Hindlimb muscle (tissue), 1 donor: ENCODE data around the gene IQSEC3. TPM values are rescaled to one million over a fixed set of nuclear protein-coding genes. Genes with fewer than 3 reads are reported as not detected.

Source experiments
- DNase-seq: peaks from one replicate; pipeline ENCODE4 v3.0.0-alpha.2; 2013
- polyA plus RNA-seq: library from polyadenylated mRNA; unstranded; fragments of 120-200 nt; gene quantifications from one replicate; pipeline ENCODE4 v1.2.1, GENCODE V29; 2013; ENCODE audit not compliant: insufficient read length

The IQSEC3 gene
- polyA plus RNA-seq, 1 donor = 2.9 TPM

- no peak for DNase-seq
Measured at GRCh38 chr12:80681-81190, 14.2 kb downstream of the IQSEC3 start.

- DNase-seq = no peak
Measured at GRCh38 chr12:82740-83139, 16.2 kb downstream of the IQSEC3 start.

- DNase-seq = no peak
Measured at GRCh38 chr12:84056-84455, 17.5 kb downstream of the IQSEC3 start.

DNA sequence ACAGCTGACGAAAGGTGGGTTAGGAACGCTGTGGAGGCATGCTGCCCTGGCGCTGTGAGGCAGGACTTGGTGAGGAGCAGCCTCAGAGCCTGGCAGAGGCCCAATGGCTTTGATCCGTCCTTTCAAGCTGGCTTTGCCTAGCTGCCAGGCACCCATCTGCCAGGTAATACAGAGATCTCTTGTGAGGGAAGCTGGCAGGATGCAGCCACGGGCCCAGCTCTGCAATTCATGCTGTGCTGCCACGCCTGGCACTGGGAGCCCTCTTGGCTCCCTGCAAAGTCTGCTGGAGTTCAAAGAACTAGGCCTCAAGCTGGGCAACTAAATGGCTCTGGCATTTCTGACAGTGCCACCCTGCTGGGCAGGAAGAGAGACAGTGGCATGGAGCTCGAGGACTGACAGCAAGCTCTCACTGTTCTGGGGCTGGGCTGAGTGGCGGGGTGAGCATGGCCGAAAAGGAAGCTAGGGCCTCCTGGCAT, 18.7 kb downstream of the IQSEC3 start:
- no peak for DNase-seq

- DNase-seq = no peak
Measured at GRCh38 chr12:87315-87714, 20.7 kb downstream of the IQSEC3 start.

GRCh38 chr12:87856-88255, 21.3 kb downstream of the IQSEC3 start:
- DNase-seq = no peak

DNA sequence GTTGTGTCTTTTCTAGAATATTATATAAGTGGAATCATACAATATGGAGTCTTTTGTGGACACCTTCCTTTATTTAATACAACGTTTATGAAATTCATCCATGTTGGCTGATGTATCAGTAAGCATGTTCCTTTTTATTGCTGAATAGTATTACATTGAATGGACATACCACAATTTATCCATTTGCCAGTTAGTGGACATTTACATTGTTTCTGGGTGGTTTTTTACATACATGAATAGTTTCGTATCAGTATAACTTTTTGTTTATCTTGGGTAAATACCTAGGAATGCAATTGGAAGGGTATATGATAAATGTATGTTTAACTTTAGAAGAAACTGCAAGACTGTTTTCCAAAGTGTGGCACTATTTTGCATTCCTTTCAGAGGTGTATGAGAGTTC, 23.1 kb downstream of the IQSEC3 start:
- no peak for DNase-seq

- no peak for DNase-seq
Measured at GRCh38 chr12:91213-91612, 24.6 kb downstream of the IQSEC3 start.

GRCh38 chr12:93266-94005, 26.9 kb downstream of the IQSEC3 start:
- no peak for DNase-seq

- no peak for DNase-seq
Measured at GRCh38 chr12:96543-96942, 30.0 kb downstream of the IQSEC3 start.

DNA sequence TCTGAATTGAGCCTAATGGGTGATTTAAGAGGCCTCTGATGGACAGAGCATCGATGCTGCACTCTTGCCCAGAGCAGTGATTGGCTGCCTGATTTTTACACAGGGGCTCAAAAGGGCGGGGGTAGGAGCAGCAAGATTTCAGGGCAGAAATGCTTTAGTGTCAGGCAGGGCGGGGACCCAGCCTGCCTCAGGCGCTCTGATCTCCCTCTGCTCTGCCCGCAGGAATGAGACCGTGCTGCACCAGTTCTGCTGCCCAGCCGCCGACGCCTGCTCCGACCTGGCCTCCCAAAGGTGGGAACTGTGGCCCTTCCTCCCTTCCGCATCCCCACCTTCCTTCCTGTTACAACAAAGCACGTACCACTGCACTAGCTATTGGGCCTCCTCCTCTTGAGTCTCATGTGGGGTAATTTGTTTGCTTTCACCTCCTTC, 32.4 kb downstream of the IQSEC3 start:
- DNase-seq = no peak

- DNase-seq = no peak
Measured at GRCh38 chr12:99605-100004, 33.0 kb downstream of the IQSEC3 start.

GRCh38 chr12:101969-102878, 35.7 kb downstream of the IQSEC3 start:
- no peak for DNase-seq

DNA sequence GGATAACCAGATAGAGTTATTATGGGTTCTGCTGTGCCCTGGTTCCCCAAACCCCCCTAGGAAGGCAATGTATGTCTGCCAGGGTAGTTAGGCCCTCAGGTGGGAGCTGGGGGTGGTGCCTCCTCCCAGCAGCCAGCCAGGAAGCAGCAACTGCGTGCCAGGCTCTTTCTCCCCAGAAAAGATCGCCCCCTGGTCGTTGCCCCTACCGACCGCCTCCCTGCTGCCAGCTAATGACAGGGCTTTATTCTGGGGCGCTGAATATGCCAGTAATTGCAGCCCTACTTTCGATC, 36.3 kb downstream of the IQSEC3 start:
- no peak for DNase-seq

DNA sequence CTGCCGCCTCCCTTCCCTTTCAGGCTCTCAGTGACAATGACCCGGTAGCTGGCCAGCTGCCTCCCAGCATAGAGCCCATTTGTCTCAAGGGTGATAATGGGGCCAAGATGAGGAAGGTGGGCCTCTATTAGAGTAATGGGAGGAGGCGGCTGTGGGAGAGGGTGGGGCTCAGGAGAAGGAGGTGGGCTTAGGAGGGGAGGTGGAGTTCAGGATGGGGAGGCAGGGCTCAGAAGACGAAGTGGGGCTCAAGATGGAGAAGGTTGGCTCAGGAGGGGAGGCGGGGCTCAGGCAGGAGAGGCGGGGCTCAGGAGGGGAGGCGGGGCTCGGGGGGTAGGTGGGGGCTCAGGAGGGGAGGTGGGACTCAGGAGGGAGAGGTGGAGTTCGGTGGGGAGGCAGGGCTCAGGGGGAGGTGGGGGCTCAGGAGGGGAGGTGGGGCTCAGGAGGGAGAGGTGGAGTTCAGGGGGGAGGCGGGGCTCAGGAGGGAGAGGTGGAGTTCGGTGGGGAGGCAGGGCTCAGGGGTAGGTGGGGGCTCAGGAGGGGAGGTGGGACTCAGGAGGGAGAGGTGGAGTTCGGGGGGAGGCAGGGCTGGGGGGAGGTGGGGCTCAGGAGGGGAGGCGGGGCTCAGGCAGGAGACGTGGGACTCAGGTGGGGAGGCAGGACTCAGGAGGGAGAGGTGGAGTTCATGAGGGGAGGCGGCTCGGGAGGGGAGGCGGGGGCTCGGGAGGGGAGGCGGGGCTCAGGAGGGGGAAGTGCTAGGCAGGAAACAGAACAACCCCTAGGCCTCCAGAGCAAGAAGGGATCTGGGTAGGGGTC, 36.8 kb downstream of the IQSEC3 start:
- no peak for DNase-seq

DNA sequence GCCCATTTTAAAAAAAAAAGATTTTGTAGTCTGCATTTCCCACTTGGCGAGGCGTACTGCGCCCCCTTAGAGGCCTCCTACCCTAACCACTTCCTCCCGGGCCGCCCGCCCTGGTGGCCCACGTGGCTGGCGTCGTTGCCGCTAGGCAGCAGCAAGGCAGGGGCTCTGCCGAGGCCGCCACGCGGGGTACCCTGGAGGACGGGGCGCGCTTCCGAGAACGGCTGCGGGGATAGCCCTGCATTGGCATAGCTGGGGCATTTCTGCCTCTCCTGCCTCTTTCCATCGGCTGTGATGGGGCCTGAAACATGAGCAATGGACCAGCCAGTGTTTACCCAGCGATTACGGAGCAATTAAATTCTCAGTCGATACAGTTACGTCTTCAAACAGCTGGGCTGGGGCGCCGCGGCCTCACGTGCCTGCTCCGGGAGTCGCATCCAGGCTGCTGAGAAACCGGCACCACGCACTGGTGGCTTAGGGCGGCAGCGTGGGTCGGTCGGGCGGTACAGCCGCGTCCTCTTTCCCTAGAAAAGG, 38.0 kb downstream of the IQSEC3 start:
- DNase-seq = no peak

GRCh38 chr12:105696-106095, 39.1 kb downstream of the IQSEC3 start:
- no peak for DNase-seq

DNA sequence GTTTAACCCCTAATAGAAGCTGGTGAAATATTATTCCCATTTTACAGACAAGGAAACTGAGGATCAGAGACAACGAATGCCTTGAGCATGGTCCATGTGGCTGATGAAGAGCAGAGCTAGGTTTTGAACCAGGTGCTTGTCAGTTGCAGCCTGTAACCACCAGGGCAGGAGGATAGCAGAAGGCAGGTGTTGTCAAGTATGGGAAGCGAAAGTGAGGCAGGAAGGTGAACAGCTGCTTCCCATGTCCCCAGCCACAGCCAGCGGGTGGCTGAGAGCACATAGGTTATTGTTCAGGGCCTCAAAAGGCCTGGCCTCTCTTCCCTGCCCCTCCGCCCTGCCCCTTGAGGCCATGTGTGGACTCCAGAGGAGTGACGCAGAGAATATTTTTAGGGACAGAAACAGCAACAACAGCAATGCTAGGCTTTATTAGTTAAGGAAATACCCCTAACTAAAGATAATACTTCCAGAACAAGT, 39.6 kb downstream of the IQSEC3 start:
- no peak for DNase-seq

DNA sequence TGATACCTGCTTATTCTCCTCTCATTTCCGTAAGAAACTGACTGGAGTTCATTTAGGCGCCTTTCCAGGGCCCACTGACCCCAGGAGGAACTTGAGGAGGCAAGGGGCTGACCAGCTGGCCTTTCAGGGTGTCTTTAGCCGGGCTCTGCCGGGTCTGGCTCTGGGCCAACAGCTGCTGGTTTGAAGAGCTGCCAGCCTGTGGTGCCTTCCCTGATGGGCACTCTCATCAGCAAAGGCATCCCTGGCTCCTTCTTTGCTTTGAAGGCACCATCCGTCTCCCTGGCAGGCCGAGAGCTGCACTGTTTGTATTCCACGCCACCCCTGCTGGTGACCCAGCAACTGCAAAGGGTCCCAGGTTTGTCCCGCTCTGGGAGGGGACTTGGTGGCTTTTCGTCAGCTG, 42.0 kb downstream of the IQSEC3 start:
- DNase-seq = no peak

GRCh38 chr12:109446-109845, 42.9 kb downstream of the IQSEC3 start:
- no peak for DNase-seq

- no peak for DNase-seq
Measured at GRCh38 chr12:109872-110271, 43.3 kb downstream of the IQSEC3 start.

- DNase-seq = no peak
Measured at GRCh38 chr12:111699-112493, 45.3 kb downstream of the IQSEC3 start.
